CD4-positive, CD25-positive, alpha-beta regulatory T cell (primary cell): ENCODE measurements around the gene NAXD. TPM values are rescaled to one million over a fixed set of nuclear protein-coding genes. Genes with fewer than 3 reads are reported as not detected.

Source experiments
- ATAC-seq, 2 donors: fragments of 150-1000 bp; cut with Tn5 transposase; one replicate each; pipeline ENCODE4 v1.10.0; 2021; ENCODE audit warnings: low read depth in 2 of 2, moderate number of reproducible peaks in 2 of 2, moderate library complexity in 1 of 2
- DNase-seq, 3 donors: peaks; one replicate each; pipeline versions ENCODE4 v3.0.0 to v3.0.0-alpha.2; 2012 to 2022; ENCODE audit warnings: mixed read lengths in 1 of 3
- H3K27ac ChIP-seq: one replicate; pipeline ENCODE4 v1.7.0; 2013; ENCODE audit warnings: mild to moderate bottlenecking, low read length; ENCODE audit not compliant: insufficient read depth, poor library complexity, severe bottlenecking
- H3K27me3 ChIP-seq: one replicate; pipeline ENCODE4 v1.7.0; 2013; ENCODE audit warnings: low read length; ENCODE audit not compliant: control insufficient read depth, insufficient read depth
- H3K36me3 ChIP-seq: one replicate; pipeline ENCODE4 v1.7.0; 2013; ENCODE audit warnings: mild to moderate bottlenecking, low read length, moderate library complexity; ENCODE audit not compliant: control insufficient read depth, insufficient read depth
- H3K4me1 ChIP-seq: 2 replicates; pipeline ENCODE4 v1.7.0; 2013; ENCODE audit warnings: mild to moderate bottlenecking, low read length; ENCODE audit not compliant: insufficient read depth, control insufficient read depth, poor library complexity, severe bottlenecking
- H3K4me3 ChIP-seq: one replicate; pipeline ENCODE4 v1.7.0; 2013; ENCODE audit warnings: low read depth, mild to moderate bottlenecking, low read length, moderate library complexity
- H3K9me3 ChIP-seq, 2 experiments: 1 replicate in 1 of 2; 2 replicates in 1 of 2; pipeline ENCODE4 v1.7.0; 2013; ENCODE audit warnings: low read length in 2 of 2, mild to moderate bottlenecking in 1 of 2, moderate library complexity in 1 of 2; ENCODE audit not compliant: control insufficient read depth in 2 of 2
- H3K27ac Mint-ChIP-seq, 3 donors: one replicate each; pipeline ENCODE4 v1.8.0; 2020 to 2022; ENCODE audit warnings: mild to moderate bottlenecking in 3 of 3, mixed read lengths in 3 of 3, moderate library complexity in 2 of 3
- H3K27me3 Mint-ChIP-seq: one replicate; pipeline ENCODE4 v1.8.0; 2022; ENCODE audit warnings: mild to moderate bottlenecking, mixed read lengths
- H3K36me3 Mint-ChIP-seq: one replicate; pipeline ENCODE4 v1.8.0; 2020; ENCODE audit warnings: mixed read lengths
- H3K4me1 Mint-ChIP-seq, 4 donors: one replicate each; pipeline ENCODE4 v1.8.0; 2020 to 2022; ENCODE audit warnings: mixed read lengths in 4 of 4, mild to moderate bottlenecking in 1 of 4
- H3K4me3 Mint-ChIP-seq, 4 donors: one replicate each; pipeline ENCODE4 v1.8.0; 2020 to 2022; ENCODE audit warnings: mild to moderate bottlenecking in 4 of 4, mixed read lengths in 4 of 4, moderate library complexity in 3 of 4
- H3K9me3 Mint-ChIP-seq, 7 donors: one replicate each; pipeline ENCODE4 v1.8.0; 2020 to 2022; ENCODE audit warnings: mixed read lengths in 7 of 7, mild to moderate bottlenecking in 3 of 7, moderate library complexity in 2 of 7
- polyA plus RNA-seq, 4 donors: library from polyadenylated mRNA; unstranded; fragments of 300-500 nt; fragmentation: Illumina TruSeq; gene quantifications; one replicate each; pipeline ENCODE4 v1.2.3, GENCODE V29; 2021
- total RNA-seq: library from RNA; stranded (reverse); gene quantifications from one replicate; pipeline ENCODE4 v1.2.3, GENCODE V29; 2022

The NAXD gene
- total and polyA plus RNA-seq, 5 donors from 2014 or later = 20.8 to 28.2 (median 24.4) TPM

GRCh38 chr13:110637747-110638146 lies 22.4 kb downstream of the NAXD start:
- DNase-seq (no peak), ATAC-seq (peak in 1 of 2 donors; percentile 22)
- Histone ChIP-seq H3K4me3 (no peak overlapping the region), H3K9me3 (no peaks in the 10 kb centered on the region), H3K27ac (no peak overlapping the region), H3K36me3 (peaks cover 79% of the 10 kb centered on the region), H3K4me1 (no peaks in the 10 kb centered on the region), H3K27me3 (no peaks in the 10 kb centered on the region)
- peaks cover 0 to 1% (median 0%) of the 10 kb centered on the region in 7 donors for H3K9me3 Mint-ChIP-seq
- no peak overlapping the region for H3K4me3 Mint-ChIP-seq
- no peak overlapping the region for H3K27ac Mint-ChIP-seq
- peaks cover 33% of the 10 kb centered on the region for H3K36me3 Mint-ChIP-seq
- no peaks in the 10 kb centered on the region for H3K27me3 Mint-ChIP-seq
- no peaks in the 10 kb centered on the region for H3K4me1 Mint-ChIP-seq

GRCh38 chr13:110638257-110638656 lies 22.9 kb downstream of the NAXD start:
- no peaks in the 10 kb centered on the region for H3K9me3 ChIP-seq
- Mint-ChIP-seq H3K4me3 (peak overlapping the region in 1 of 4 donors; percentile 31), H3K27me3 (no peaks in the 10 kb centered on the region), H3K27ac (no peak overlapping the region), H3K36me3 (peaks cover 33% of the 10 kb centered on the region), H3K4me1 (no peaks in the 10 kb centered on the region), H3K9me3 (peaks cover 0 to 1% (median 0%) of the 10 kb centered on the region in 7 donors)
- peaks cover 84% of the 10 kb centered on the region for H3K36me3 ChIP-seq
- H3K4me3 ChIP-seq = no peak overlapping the region
- DNase-seq = no peak
- no peak for ATAC-seq
- H3K4me1 ChIP-seq = no peaks in the 10 kb centered on the region
- H3K27ac ChIP-seq = no peak overlapping the region
- H3K27me3 ChIP-seq = no peaks in the 10 kb centered on the region

DNA sequence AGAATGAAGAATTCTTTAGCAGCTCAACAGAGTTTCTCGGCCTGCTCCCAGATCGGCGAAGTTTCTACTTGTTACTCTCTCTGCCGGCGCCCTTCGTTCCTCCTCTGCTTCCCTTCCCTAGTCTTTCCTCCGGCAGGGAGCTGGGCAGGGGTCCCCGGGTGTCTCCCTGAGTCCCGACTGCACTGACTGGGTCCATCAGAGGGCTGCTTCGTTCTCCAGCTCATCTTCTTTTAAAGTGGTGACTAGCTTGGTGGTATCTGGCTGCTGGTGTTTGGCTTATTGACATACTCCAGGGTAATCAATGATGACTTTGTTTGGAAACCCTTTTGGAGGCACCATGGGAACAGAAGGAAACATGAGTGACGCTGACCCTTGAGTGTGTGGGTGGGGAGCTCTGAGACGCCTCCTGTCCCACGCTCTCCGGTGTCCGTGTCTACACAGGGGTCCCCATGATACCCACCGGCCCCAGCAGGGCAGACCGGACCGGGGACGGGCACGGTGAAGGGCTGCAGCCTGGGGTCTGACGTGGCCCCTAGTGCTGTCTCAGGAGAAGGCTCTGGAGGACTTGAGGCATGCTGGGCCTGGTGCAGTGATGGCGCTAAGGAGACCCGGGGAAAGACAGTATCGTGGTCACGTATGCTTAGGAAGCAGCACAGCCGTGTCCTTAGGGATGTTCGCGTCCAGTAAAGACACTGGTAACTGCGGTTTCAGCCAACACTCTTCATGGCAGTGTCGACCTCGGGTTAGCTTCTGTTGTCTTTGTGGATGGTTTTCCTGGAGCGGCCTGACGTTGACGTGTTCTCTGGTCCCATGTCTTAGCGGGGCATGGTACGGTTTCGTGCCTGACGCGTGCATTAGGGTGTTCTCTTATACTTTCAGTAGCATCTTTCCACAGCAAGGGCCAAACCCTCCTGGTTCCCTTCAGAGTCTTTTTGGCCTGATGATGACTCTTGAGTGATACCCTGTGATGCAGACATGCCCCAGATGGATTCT lies 23.8 kb downstream of the NAXD start:
- Mint-ChIP-seq H3K27me3 (no peaks in the 10 kb centered on the region), H3K4me3 (no peak overlapping the region), H3K4me1 (no peaks in the 10 kb centered on the region), H3K36me3 (peaks cover 29% of the 10 kb centered on the region), H3K27ac (peak overlapping the region in 1 of 3 donors; percentile 45), H3K9me3 (peaks cover 0 to 1% (median 0%) of the 10 kb centered on the region in 7 donors)
- Histone ChIP-seq H3K9me3 (no peaks in the 10 kb centered on the region), H3K36me3 (peaks cover 90% of the 10 kb centered on the region), H3K27me3 (no peaks in the 10 kb centered on the region), H3K27ac (no peak overlapping the region), H3K4me1 (no peaks in the 10 kb centered on the region), H3K4me3 (no peak overlapping the region)
- no peak for ATAC-seq
- DNase-seq = no peak

DNA sequence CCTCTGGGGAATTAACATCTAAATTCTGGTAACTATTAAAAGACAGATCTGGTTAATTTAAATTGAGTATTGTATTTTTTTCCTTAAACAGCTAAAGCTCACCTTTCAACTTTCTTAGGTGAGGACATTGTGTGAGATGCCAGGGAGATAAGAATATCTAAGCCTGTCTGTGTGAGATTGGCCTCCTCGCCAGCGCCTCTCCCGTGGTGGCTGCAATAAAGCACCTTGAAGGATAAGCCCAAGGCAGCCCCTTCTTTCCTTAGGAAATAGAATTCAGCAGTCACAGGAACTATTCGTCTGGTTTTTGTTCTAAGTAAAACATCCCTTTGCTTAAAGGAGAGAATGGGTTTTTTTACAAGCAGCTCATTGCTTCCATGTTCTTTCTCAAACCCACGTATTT lies 24.6 kb downstream of the NAXD start:
- Mint-ChIP-seq H3K9me3 (no peaks in the 10 kb centered on the region), H3K27ac (peak overlapping the region in 1 of 3 donors; percentile 27), H3K27me3 (no peaks in the 10 kb centered on the region), H3K36me3 (peaks cover 28% of the 10 kb centered on the region), H3K4me3 (peak overlapping the region in 1 of 4 donors; percentile 18), H3K4me1 (no peaks in the 10 kb centered on the region)
- no peak overlapping the region for H3K4me3 ChIP-seq
- no peaks in the 10 kb centered on the region for H3K27me3 ChIP-seq
- no peak overlapping the region for H3K27ac ChIP-seq
- DNase-seq (no peak), ATAC-seq (no peak)
- no peaks in the 10 kb centered on the region for H3K4me1 ChIP-seq
- no peaks in the 10 kb centered on the region for H3K9me3 ChIP-seq
- peaks cover 85% of the 10 kb centered on the region for H3K36me3 ChIP-seq

GRCh38 chr13:110640591-110641029 lies 25.3 kb downstream of the NAXD start:
- H3K4me3 ChIP-seq = no peak overlapping the region
- Mint-ChIP-seq H3K4me1 (no peaks in the 10 kb centered on the region), H3K27ac (peak overlapping the region in 1 of 3 donors; percentile 27), H3K9me3 (no peaks in the 10 kb centered on the region), H3K27me3 (no peaks in the 10 kb centered on the region), H3K4me3 (no peak overlapping the region), H3K36me3 (peaks cover 26% of the 10 kb centered on the region)
- H3K36me3 ChIP-seq = peaks cover 79% of the 10 kb centered on the region
- H3K9me3 ChIP-seq = no peaks in the 10 kb centered on the region
- ATAC-seq = no peak
- no peaks in the 10 kb centered on the region for H3K4me1 ChIP-seq
- H3K27ac ChIP-seq = no peak overlapping the region
- no peak for DNase-seq
- no peaks in the 10 kb centered on the region for H3K27me3 ChIP-seq

DNA sequence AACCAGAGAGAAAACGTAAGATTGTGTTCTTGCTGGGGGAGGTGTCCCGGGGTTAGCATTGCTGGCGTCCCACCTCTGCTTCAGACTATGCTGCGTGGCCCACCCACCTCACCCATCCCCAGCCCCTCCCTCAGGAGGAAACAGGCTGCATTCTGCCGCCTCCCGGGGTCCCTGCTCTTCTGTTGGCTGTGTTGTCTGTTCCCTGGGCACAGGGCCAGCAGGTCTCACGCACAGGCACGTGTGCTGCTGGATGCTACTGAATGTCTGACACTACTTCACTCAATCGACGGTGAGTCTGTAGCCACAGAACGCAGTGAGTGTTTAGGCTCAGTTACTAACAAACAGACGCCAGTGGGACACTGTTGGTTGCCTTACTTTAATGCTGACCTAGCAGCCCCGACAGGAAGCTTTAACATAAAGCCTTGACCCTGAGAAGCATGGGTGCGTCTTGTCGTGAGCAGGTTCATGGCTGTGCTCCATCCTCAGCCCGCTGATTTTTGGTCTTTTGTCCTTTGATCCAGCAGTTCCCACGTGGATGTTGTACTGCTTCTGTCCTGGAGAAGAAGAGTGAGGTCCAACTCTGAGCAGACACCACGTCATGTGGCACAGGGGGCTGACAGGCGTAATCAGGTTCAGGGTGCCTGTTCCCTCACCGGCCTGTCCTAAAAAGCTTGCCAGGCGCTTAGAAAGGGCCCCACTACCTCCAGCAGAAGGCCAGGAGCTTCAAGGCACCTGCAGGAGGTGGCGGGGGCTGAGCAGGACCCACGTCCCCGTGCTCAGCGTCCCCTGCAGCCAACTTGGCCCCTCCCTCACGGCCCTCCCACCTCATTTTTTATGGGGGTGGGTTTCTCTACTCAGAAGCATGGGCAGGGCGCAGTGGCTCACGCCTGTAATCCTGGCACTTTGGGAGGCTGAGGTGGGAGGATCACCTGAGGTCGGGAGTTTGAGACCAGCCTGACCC lies 26.0 kb downstream of the NAXD start:
- Mint-ChIP-seq H3K9me3 (no peaks in the 10 kb centered on the region), H3K4me1 (no peaks in the 10 kb centered on the region), H3K27me3 (no peaks in the 10 kb centered on the region), H3K27ac (no peak overlapping the region), H3K4me3 (no peak overlapping the region), H3K36me3 (peaks cover 23% of the 10 kb centered on the region)
- H3K27me3 ChIP-seq = no peaks in the 10 kb centered on the region
- DNase-seq = no peak
- H3K36me3 ChIP-seq = peaks cover 76% of the 10 kb centered on the region
- no peak overlapping the region for H3K4me3 ChIP-seq
- no peaks in the 10 kb centered on the region for H3K4me1 ChIP-seq
- no peak overlapping the region for H3K27ac ChIP-seq
- no peak for ATAC-seq
- H3K9me3 ChIP-seq = no peaks in the 10 kb centered on the region

GRCh38 chr13:110642291-110642981 lies 27.1 kb downstream of the NAXD start:
- Histone ChIP-seq H3K9me3 (no peaks in the 10 kb centered on the region), H3K4me3 (no peak overlapping the region), H3K27ac (no peak overlapping the region), H3K4me1 (no peaks in the 10 kb centered on the region), H3K27me3 (no peaks in the 10 kb centered on the region), H3K36me3 (peaks cover 66% of the 10 kb centered on the region)
- Mint-ChIP-seq H3K27ac (no peak overlapping the region), H3K9me3 (no peaks in the 10 kb centered on the region), H3K4me1 (no peaks in the 10 kb centered on the region), H3K36me3 (peaks cover 22% of the 10 kb centered on the region), H3K4me3 (no peak overlapping the region), H3K27me3 (no peaks in the 10 kb centered on the region)
- DNase-seq = no peak
- no peak for ATAC-seq
